ENCODE data around the gene SLC10A7.

The SLC10A7 gene

GRCh38 chr4:146469022-146469421 lies 52.7 kb downstream of the SLC10A7 start:
- H3K9me3 ChIP-seq (ENCODE audit: low read length): no peaks in the 10 kb centered on the region
- no peaks in the 10 kb centered on the region for H4K20me1 ChIP-seq (ENCODE audit: insufficient read depth, low read length)
- H3K4me1 ChIP-seq (ENCODE audit: insufficient read depth, low read length, severe bottlenecking): no peaks in the 10 kb centered on the region
- no peak for TF ChIP-seq EZH2 (IDR thresholded peaks at IDR 0.05; ENCODE audit: borderline replicate concordance, low read length)
- no peak for TF ChIP-seq CTCF (IDR thresholded peaks at IDR 0.05; ENCODE audit: low read length)
- no peaks in the 10 kb centered on the region for H3K27me3 ChIP-seq (ENCODE audit: insufficient read depth, low read length)
- H3K36me3 ChIP-seq (ENCODE audit: insufficient read depth, low read length): no peaks in the 10 kb centered on the region
- H2AFZ ChIP-seq (ENCODE audit: low read length): no peak overlapping the region
- H3K4me2 ChIP-seq (ENCODE audit: low read length): no peak overlapping the region
- H3K79me2 ChIP-seq (ENCODE audit: insufficient read depth, low read length): no peaks in the 10 kb centered on the region
- H3K9me2 ChIP-seq (ENCODE audit: low read depth, low read length): no peaks in the 10 kb centered on the region
- H3F3A ChIP-seq (ENCODE audit: insufficient read depth, low read length): no peaks in the 10 kb centered on the region
- no peak overlapping the region for H3K9ac ChIP-seq (ENCODE audit: low read length)
- no peak overlapping the region for H3K4me3 ChIP-seq (ENCODE audit: low read depth, low read length, poor library complexity, severe bottlenecking)
- H3K27ac ChIP-seq (ENCODE audit: low read depth, low read length, poor library complexity, severe bottlenecking): no peak overlapping the region

- H3K4me1 ChIP-seq (ENCODE audit: insufficient read depth, low read length, severe bottlenecking): no peaks in the 10 kb centered on the region
- no peaks in the 10 kb centered on the region; the same call in 1 of the 2 replicates for H3K79me2 ChIP-seq (ENCODE audit: insufficient read depth, low read length)
- no peaks in the 10 kb centered on the region for H3F3A ChIP-seq (ENCODE audit: insufficient read depth, low read length)
- no peak overlapping the region for H3K4me2 ChIP-seq (ENCODE audit: low read length)
- no peaks in the 10 kb centered on the region for H3K36me3 ChIP-seq (ENCODE audit: insufficient read depth, low read length)
- H2AFZ ChIP-seq (ENCODE audit: low read length): no peak overlapping the region
- H4K20me1 ChIP-seq (ENCODE audit: insufficient read depth, low read length): no peaks in the 10 kb centered on the region
- no peak overlapping the region for H3K9ac ChIP-seq (ENCODE audit: low read length)
- no peaks in the 10 kb centered on the region for H3K9me3 ChIP-seq (ENCODE audit: low read length)
- H3K9me2 ChIP-seq (ENCODE audit: low read depth, low read length): no peaks in the 10 kb centered on the region
- no peak overlapping the region for H3K27ac ChIP-seq (ENCODE audit: low read depth, low read length, poor library complexity, severe bottlenecking)
- no peaks in the 10 kb centered on the region for H3K27me3 ChIP-seq (ENCODE audit: insufficient read depth, low read length)
- H3K4me3 ChIP-seq (ENCODE audit: low read depth, low read length, poor library complexity, severe bottlenecking): no peak overlapping the region
- TF ChIP-seq EZH2 (IDR thresholded peaks at IDR 0.05; ENCODE audit: borderline replicate concordance, low read length): no peak
- TF ChIP-seq CTCF (IDR thresholded peaks at IDR 0.05; ENCODE audit: low read length): no peak
Measured at GRCh38 chr4:146465628-146466027, 56.1 kb downstream of the SLC10A7 start.

GRCh38 chr4:146462251-146462650 lies 59.5 kb downstream of the SLC10A7 start:
- H3K4me3 ChIP-seq (ENCODE audit: low read depth, low read length, poor library complexity, severe bottlenecking): no peak overlapping the region
- TF ChIP-seq CTCF (IDR thresholded peaks at IDR 0.05; ENCODE audit: low read length) (no peak), EZH2 (IDR thresholded peaks at IDR 0.05; ENCODE audit: borderline replicate concordance, low read length) (no peak)

More at GRCh38 chr4:146462251-146462650, 59.5 kb downstream of the SLC10A7 start:
- Histone ChIP-seq H3K36me3 (ENCODE audit: insufficient read depth, low read length) (no peaks in the 10 kb centered on the region), H3K27ac (ENCODE audit: low read depth, low read length, poor library complexity, severe bottlenecking) (no peak overlapping the region), H3K27me3 (ENCODE audit: insufficient read depth, low read length) (no peaks in the 10 kb centered on the region), H3K79me2 (ENCODE audit: insufficient read depth, low read length) (no peaks in the 10 kb centered on the region; the same call in 1 of the 2 replicates), H3K4me1 (ENCODE audit: insufficient read depth, low read length, severe bottlenecking) (peaks cover 6% of the 10 kb centered on the region), H3K9ac (ENCODE audit: low read length) (no peak overlapping the region), H3K9me3 (ENCODE audit: low read length) (no peaks in the 10 kb centered on the region), H3K4me2 (ENCODE audit: low read length) (no peak overlapping the region), H3F3A (ENCODE audit: insufficient read depth, low read length) (no peaks in the 10 kb centered on the region), H3K9me2 (ENCODE audit: low read depth, low read length) (no peaks in the 10 kb centered on the region), H2AFZ (ENCODE audit: low read length) (no peak overlapping the region), H4K20me1 (ENCODE audit: insufficient read depth, low read length) (no peaks in the 10 kb centered on the region)

Data from OCI-LY1 (cell line).